NB4 (cell line): ENCODE data around the gene SCN2B.

Source experiments
- CTCF ChIP-seq: IDR thresholded peaks from one replicate; pipeline ENCODE4 v1.5.1; 2012; ENCODE audit warnings: low read depth, low read length
- POLR2A ChIP-seq: IDR thresholded peaks from 2 replicates; pipeline ENCODE4 v1.6.1; 2011; ENCODE audit warnings: mild to moderate bottlenecking; ENCODE audit not compliant: insufficient read length; ENCODE audit errors: extremely low read depth

GRCh38 chr11:118201966-118202365, 25.5 kb upstream of the SCN2B start:
- TF ChIP-seq POLR2A (no peak), CTCF (no peak)
